MM.1S (cell line): ENCODE data around the gene OSBPL10.

Experiments
- DNase-seq: peaks from one replicate; pipeline ENCODE4 v3.0.0-alpha.2; 2015
- H2AFZ ChIP-seq: fragments of 300-600 bp; sonication (generic); 2 replicates; pipeline ENCODE4 v1.6.0; 2016; ENCODE audit warnings: antibody characterized with exemption, low read length
- H3F3A ChIP-seq: fragments of 300-600 bp; sonication (generic); 2 replicates; pipeline ENCODE4 v1.6.1; 2016; ENCODE audit warnings: mild to moderate bottlenecking, antibody characterized with exemption, low read length, moderate library complexity, mixed read lengths; ENCODE audit not compliant: insufficient read depth
- H3K27ac ChIP-seq: fragments of 300-600 bp; sonication (generic); 2 replicates; pipeline ENCODE4 v1.5.1; 2016; ENCODE audit warnings: mild to moderate bottlenecking, low read length
- H3K27me3 ChIP-seq: fragments of 300-600 bp; sonication (generic); replicated peaks from 2 replicates; pipeline ENCODE4 v1.6.0; 2016; ENCODE audit warnings: low read length; ENCODE audit not compliant: insufficient read depth
- H3K36me3 ChIP-seq: fragments of 300-600 bp; sonication (generic); replicated peaks from 2 replicates; pipeline ENCODE4 v1.6.1; 2016; ENCODE audit warnings: mild to moderate bottlenecking, low read length, mixed read lengths; ENCODE audit not compliant: insufficient read depth
- H3K4me1 ChIP-seq: fragments of 300-600 bp; sonication (generic); 2 replicates; pipeline ENCODE4 v1.6.1; 2016; ENCODE audit warnings: low read length, mixed read lengths
- H3K4me2 ChIP-seq: fragments of 300-600 bp; sonication (generic); 2 replicates; pipeline ENCODE4 v1.6.0; 2016; ENCODE audit warnings: low read depth, low read length
- H3K4me3 ChIP-seq: fragments of 300-600 bp; sonication (generic); 2 replicates; pipeline ENCODE4 v1.5.1; 2016; ENCODE audit warnings: low read length, mixed read lengths
- H3K79me2 ChIP-seq: fragments of 300-600 bp; sonication (generic); 2 replicates; pipeline ENCODE4 v1.6.1; 2016; ENCODE audit warnings: mixed run types, low read length, mixed read lengths
- H3K9ac ChIP-seq: fragments of 300-600 bp; sonication (generic); 2 replicates; pipeline ENCODE4 v1.6.1; 2016; ENCODE audit warnings: low read length, mixed read lengths
- H3K9me2 ChIP-seq: fragments of 300-600 bp; sonication (generic); replicated peaks from 2 replicates; pipeline ENCODE4 v1.6.1; 2016; ENCODE audit warnings: mild to moderate bottlenecking, low read length, mixed read lengths; ENCODE audit not compliant: insufficient read depth
- H3K9me3 ChIP-seq: fragments of 300-600 bp; sonication (generic); replicated peaks from 2 replicates; pipeline ENCODE4 v1.6.1; 2016; ENCODE audit warnings: mild to moderate bottlenecking, low read length, mixed read lengths; ENCODE audit not compliant: insufficient read depth
- H4K20me1 ChIP-seq: fragments of 300-600 bp; sonication (generic); 2 replicates; pipeline ENCODE4 v1.6.1; 2016; ENCODE audit warnings: mild to moderate bottlenecking, low read length, moderate library complexity, mixed read lengths; ENCODE audit not compliant: insufficient read depth
- CTCF ChIP-seq: fragments of 300-600 bp; sonication (generic); IDR thresholded peaks from 2 replicates; pipeline ENCODE4 v1.5.1; 2016; ENCODE audit warnings: antibody characterized with exemption, low read length, mixed read lengths
- EZH2 ChIP-seq: fragments of 300-600 bp; sonication (generic); optimal IDR thresholded peaks from 2 replicates; pipeline ENCODE3; 2017; ENCODE audit warnings: low read depth, mild to moderate bottlenecking, antibody characterized with exemption, low read length, mixed read lengths
- EZH2phosphoT487 ChIP-seq: fragments of 300-600 bp; sonication (generic); IDR thresholded peaks from 2 replicates; pipeline ENCODE4 v1.6.1; 2018; ENCODE audit warnings: antibody characterized with exemption, low read length

Gene OSBPL10

GRCh38 chr3:31728403-31728802, 252.7 kb downstream of the OSBPL10 start:
- no peak overlapping the region for H3K4me2 ChIP-seq
- TF ChIP-seq CTCF (no peak), EZH2 (no peak), EZH2phosphoT487 (no peak)
- no peaks in the 10 kb centered on the region for H3K27me3 ChIP-seq
- H3K4me1 ChIP-seq = no peaks in the 10 kb centered on the region
- no peaks in the 10 kb centered on the region for H3K9me2 ChIP-seq
- no peak overlapping the region for H3K9ac ChIP-seq
- no peaks in the 10 kb centered on the region for H3K9me3 ChIP-seq
- no peaks in the 10 kb centered on the region for H3K79me2 ChIP-seq
- H3K27ac ChIP-seq = no peak overlapping the region
- H3K36me3 ChIP-seq = no peaks in the 10 kb centered on the region
- H3K4me3 ChIP-seq = no peak overlapping the region
- DNase-seq = no peak
- no peaks in the 10 kb centered on the region for H3F3A ChIP-seq
- H4K20me1 ChIP-seq = no peaks in the 10 kb centered on the region
- no peak overlapping the region for H2AFZ ChIP-seq

- Histone ChIP-seq H3K36me3 (no peaks in the 10 kb centered on the region), H3K9me3 (no peaks in the 10 kb centered on the region), H4K20me1 (no peaks in the 10 kb centered on the region), H3K4me2 (no peak overlapping the region), H3K79me2 (no peaks in the 10 kb centered on the region), H3K27me3 (no peaks in the 10 kb centered on the region), H3K9me2 (no peaks in the 10 kb centered on the region), H2AFZ (no peak overlapping the region), H3K4me3 (no peak overlapping the region), H3K4me1 (no peaks in the 10 kb centered on the region), H3F3A (no peaks in the 10 kb centered on the region), H3K27ac (no peak overlapping the region), H3K9ac (no peak overlapping the region)
- no peak for DNase-seq
- TF ChIP-seq EZH2phosphoT487 (no peak), EZH2 (no peak), CTCF (no peak)
Measured at GRCh38 chr3:31725976-31726375, 255.1 kb downstream of the OSBPL10 start.

GRCh38 chr3:31725568-31725967, 255.5 kb downstream of the OSBPL10 start:
- Histone ChIP-seq H3K27me3 (no peaks in the 10 kb centered on the region), H3K36me3 (no peaks in the 10 kb centered on the region), H3K4me3 (no peak overlapping the region), H2AFZ (no peak overlapping the region), H3K27ac (no peak overlapping the region), H3K9ac (no peak overlapping the region), H3K4me2 (no peak overlapping the region), H3K79me2 (no peaks in the 10 kb centered on the region), H3K9me2 (no peaks in the 10 kb centered on the region), H3K9me3 (no peaks in the 10 kb centered on the region), H3F3A (no peaks in the 10 kb centered on the region), H4K20me1 (no peaks in the 10 kb centered on the region), H3K4me1 (no peaks in the 10 kb centered on the region)
- DNase-seq = no peak
- TF ChIP-seq EZH2 (no peak), CTCF (no peak), EZH2phosphoT487 (no peak)
